Cardiac fibroblast (primary cell): Measurements from ENCODE around the gene MS4A12.
"Not testable (repeated sequence)": the region's sequence is repeated elsewhere in the genome, so short reads cannot be mapped to it uniquely, and the experiment has no call there.

ENCODE experiments used
- DNase-seq, 2 donors: peaks; one replicate each; pipeline versions ENCODE4 v3.0.0 to v3.0.0-alpha.2; 2010; ENCODE audit warnings: low read depth in 2 of 2
- H3K4me3 ChIP-seq, 2 donors: replicated peaks in 1 of 2; 1 replicate in 1 of 2; 2 replicates in 1 of 2; pipeline ENCODE4 v1.5.1; 2011; ENCODE audit warnings: low read depth in 2 of 2, low read length in 2 of 2, mild to moderate bottlenecking in 2 of 2, moderate library complexity in 1 of 2
- TF ChIP-seq, protein P1 (sequence below): IDR thresholded peaks from one replicate; pipeline ENCODE4 v1.5.1; 2011; ENCODE audit warnings: low read depth, mild to moderate bottlenecking, low read length, inconsistent platforms

The MS4A12 gene

DNA sequence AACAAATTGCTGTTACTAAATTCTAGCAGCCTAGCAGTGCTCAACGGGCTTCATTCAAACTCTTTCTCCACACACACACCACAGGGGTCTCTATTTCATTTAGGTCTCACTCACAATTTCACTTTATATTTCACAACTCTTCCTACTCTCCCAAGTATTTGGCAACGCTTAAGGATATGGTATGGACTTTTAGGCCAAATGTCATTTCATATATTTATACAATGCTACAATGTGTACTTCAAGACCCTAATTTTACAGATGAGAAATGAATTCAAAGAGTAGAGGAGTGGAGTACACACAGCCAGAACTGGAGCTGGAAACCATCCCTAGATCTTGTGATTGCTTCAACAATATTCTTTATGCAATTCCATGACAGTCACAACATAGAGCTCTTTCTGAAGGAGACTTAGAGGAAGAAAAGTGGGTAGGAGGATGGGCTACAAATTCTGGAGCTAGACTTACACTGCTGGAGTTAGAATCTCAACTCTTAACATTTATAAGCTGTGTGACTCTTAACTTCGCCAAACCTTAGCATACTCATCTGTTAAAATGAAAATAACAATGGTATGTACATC is 20.2 kb downstream of the MS4A12 start:
- DNase-seq = no peak
- TF ChIP-seq, protein P1, sequence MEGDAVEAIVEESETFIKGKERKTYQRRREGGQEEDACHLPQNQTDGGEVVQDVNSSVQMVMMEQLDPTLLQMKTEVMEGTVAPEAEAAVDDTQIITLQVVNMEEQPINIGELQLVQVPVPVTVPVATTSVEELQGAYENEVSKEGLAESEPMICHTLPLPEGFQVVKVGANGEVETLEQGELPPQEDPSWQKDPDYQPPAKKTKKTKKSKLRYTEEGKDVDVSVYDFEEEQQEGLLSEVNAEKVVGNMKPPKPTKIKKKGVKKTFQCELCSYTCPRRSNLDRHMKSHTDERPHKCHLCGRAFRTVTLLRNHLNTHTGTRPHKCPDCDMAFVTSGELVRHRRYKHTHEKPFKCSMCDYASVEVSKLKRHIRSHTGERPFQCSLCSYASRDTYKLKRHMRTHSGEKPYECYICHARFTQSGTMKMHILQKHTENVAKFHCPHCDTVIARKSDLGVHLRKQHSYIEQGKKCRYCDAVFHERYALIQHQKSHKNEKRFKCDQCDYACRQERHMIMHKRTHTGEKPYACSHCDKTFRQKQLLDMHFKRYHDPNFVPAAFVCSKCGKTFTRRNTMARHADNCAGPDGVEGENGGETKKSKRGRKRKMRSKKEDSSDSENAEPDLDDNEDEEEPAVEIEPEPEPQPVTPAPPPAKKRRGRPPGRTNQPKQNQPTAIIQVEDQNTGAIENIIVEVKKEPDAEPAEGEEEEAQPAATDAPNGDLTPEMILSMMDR = no peak
- no peak overlapping the region for H3K4me3 ChIP-seq

DNA sequence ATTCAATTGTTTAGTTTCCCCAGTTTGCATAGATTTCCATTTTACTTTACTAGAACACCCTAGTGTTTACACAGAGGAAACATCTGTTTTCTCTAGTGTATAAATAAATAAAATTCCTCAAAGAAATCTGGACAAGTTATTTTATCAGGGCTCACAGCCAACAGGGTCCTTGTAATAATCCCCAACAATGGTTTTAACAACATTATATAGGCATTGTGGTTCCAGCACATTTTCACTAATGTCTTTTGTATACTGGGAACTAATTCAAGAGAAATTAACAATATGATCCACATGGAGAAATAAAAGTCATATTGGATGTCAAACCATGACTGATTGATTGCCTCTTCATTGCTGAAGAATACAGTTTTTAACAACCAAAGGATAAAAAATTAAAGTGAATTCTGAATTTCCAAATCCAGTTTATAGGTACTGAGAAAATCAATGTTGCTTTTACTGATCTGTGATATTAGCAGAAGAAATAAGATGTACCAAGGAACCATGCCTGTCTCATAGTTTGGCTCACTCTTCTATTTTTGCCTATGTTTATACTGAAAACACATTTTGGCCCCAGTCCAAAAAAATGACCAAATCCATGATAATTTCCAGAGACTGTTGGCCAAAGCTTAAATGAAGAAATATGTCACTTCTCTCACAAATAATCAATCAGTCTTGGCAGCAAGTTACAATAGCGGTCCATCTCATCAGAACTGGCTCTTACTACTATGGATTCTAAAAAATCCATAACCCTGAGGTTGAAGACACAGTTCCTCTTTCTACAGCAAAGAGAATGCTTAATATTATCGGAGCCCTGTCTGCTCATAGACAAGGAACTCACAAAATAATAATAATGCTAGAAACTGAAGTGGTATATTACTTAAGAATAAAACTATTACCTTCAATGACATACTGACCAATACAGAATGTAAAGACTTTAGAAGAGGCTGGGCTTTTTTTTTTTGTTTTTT is 21.2 kb downstream of the MS4A12 start:
- H3K4me3 ChIP-seq = no peak overlapping the region
- TF ChIP-seq, protein P1 = no peak

DNA sequence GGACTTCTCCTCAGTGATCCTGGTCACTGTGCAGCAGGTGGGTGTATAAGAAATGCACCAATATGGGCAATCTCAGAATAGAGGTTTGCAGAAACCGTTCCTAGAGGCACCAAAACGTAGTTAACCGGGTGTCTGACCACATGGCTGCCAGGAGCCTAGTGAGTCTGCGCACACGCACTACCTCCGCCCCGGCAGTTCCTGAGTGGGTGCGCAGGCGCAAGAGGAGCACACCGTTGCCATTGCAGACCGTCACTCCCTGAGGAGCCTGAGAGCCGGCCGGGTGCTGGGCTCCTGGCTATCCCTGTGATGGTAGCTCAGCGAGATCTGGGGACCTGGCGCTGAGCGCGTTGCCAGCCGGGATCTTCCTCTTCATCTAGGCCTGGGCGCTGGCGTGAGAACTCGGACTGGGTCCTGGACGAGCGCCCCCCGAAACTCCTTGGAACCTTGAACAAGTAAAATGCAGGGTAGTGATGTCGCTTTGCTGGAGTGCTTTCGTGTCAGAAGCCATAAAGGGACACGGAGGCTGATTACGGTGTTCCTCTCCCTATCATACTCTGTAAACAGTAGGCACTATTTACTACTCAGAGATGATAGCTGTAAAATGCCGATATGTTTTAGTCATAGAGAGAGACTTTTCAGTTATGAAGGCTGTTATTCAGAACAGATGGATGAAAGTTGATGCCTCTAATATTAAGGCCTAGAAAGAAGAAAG is 22.7 kb downstream of the MS4A12 start, which contains the start of gene MS4A13:
Gene MS4A13, plus strand, starts transcription at position 249 of the 712 bp plus-strand sequence. CDS start 2,692 bp downstream, outside the sequence.
- TF ChIP-seq, protein P1 = no peak
- H3K4me3 ChIP-seq = no peak within 1 kb of the TSS
- no peak for DNase-seq

More for the DNA sequence above, 21.2 kb downstream of the MS4A12 start:
- DNase-seq = no peak

DNA sequence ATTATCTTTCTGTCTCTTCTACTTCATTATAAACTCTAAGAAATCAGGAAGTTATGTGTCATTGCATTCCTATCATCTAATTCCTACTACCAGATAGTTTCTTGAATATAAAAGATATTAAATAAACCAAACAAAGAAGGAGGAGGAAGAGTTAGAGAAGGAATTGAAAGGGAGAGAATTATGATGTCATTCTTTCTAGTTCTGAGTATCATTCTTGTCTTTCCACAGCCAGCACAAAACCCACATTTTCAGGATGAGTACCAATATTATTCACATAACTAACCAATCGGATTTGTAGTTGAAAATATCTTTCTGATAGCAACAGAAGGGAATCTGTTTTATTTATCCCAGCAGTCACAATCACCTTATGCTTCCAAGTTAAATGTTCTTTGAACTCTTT is 35.9 kb downstream of the MS4A12 start:
- H3K4me3 ChIP-seq = no peak overlapping the region
- no peak for DNase-seq
- TF ChIP-seq, protein P1 = no peak

DNA sequence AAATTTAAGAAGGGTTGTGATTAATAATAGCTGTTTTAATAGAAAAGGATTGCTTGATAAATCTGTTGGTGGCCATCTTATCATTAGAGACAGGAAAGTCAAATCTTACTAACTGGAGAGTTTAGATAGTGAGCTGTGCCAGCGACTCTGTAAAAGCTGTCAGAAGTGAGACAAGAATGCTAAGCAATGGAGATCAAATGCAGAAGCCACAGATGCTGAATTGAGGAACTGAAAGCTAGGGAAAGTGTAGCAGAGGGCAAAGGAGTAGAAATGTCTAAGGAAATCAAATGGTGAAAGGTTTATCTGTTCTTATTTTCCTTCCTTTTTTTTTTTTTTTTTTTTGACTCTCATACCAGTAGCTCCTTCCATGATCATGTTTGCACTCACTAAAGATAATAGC is 36.4 kb downstream of the MS4A12 start:
- TF ChIP-seq, protein P1 = no peak

DNA sequence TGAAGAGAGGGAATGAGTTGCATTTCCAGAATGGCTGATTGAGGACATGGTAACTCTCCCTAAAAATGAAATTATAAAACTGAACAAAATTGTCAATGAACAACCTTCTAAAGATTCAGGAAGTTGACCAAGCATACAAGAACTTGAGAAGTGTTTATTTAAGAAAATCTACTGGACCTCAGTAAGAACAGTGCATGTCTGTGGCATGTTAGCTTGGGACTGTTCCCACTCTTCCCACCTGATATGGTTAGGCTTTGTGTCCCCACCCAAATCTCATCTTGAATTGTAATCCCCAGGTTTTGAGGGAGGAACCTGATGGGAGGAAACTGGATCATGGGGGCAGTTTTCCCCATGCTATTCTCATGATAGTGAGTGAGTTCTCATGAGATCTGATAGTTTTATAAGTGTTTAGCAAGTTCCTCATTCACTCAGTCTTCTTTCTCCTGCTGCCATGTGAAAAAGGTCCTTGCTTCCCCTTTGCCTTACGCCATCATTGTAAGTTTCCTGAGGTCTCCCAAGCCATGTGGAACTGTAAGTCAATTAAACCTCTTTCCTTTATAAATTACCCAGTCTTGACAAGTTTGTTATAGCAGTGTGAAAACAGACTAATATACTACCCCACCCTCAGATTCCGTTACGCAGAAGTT is 38.0 kb downstream of the MS4A12 start:
- TF ChIP-seq, protein P1 = no peak
- no peak overlapping the region for H3K4me3 ChIP-seq
- DNase-seq = no peak

More for the DNA sequence above, 36.4 kb downstream of the MS4A12 start:
- no peak overlapping the region for H3K4me3 ChIP-seq
- no peak for DNase-seq

DNA sequence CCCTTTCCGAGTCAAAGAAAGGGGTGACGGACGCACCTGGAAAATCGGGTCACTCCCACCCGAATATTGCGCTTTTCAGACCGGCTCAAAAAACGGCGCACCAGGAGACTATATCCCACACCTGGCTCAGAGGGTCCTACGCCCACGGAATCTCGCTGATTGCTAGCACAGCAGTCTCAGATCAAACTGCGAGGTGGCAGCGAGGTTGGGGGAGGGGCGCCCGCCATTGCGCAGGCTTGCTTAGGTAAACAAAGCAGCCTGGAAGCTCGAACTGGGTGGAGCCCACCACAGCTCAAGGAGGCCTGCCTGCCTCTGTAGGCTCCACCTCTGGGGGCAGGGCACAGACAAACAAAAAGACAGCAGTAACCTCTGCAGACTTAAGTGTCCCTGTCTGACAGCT is 39.8 kb downstream of the MS4A12 start:
- DNase-seq, H3K4me3 ChIP-seq: not testable (repeated sequence)

DNA sequence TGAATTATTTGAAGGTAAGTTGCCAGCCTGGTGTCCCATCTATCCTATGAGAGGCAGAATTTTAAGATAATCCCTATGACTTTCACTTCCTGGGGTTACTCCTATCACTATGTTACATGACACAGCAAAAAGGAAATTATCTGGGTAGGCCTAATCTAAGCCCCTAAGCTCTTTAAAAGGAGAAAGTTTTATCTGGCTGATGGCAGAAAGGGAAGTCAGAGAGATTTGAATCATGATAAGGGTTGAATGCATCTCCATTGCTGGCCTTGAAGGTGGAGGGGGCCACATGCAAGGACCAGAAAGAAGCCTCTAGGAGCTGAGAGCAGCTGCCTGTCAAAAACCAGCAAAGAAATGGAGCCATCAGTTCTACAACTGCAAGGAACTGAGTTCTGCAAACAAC is 46.0 kb downstream of the MS4A12 start:
- DNase-seq, H3K4me3 ChIP-seq: not testable (repeated sequence)
